A549 (cell line): ENCODE data around the gene NLRC3. TPM values are rescaled to one million over a fixed set of nuclear protein-coding genes. Genes with fewer than 3 reads are reported as not detected.

ENCODE experiments used
- ATAC-seq, 2 experiments: fragments of 200-7000 bp in 1 of 2; fragments of >200 bp in 1 of 2; cut with Nextera tagmentation in 1 of 2; cut with Tn5 transposase in 1 of 2; 3 replicates each; pipeline versions ENCODE4 v1.8.0 to v1.9.1; 2018 to 2020; ENCODE audit warnings: mild to moderate bottlenecking in 1 of 2, moderate library complexity in 1 of 2
- CTCF ChIA-PET: fragments of 300-600 bp; sonication (Branson Sonifier 250); formaldehyde crosslinking; extraction: SDS; loops from one replicate; lab custom pipeline; 2021; ENCODE audit warnings: antibody characterized with exemption, inconsistent platforms; lab: Yijun Ruan, JAX
- POLR2A ChIA-PET: fragments of 350-600 bp; formaldehyde crosslinking; extraction: SDS; loops from one replicate; lab custom pipeline; 2021; ENCODE audit warnings: antibody characterized with exemption, inconsistent platforms; lab: Yijun Ruan, JAX
- DNase-seq, 2 experiments: peaks; one replicate each; pipeline versions ENCODE4 v3.0.0 to v3.0.0-alpha.2; 2011 to 2016; ENCODE audit warnings: low read depth in 1 of 2, low spot score in 1 of 2
- FAIRE-seq: peaks from 2 replicates; lab custom pipeline; 2011; peaks lifted over from hg19 to GRCh38; lab: Jason Lieb, UNC
- H3K27ac ChIP-seq, 2 experiments: fragments of >200 bp; sonication (Bioruptor Twin); formaldehyde crosslinking; 3 replicates each; pipeline ENCODE4 v1.5.1; 2016 to 2017
- H3K4me1 ChIP-seq: fragments of >200 bp; sonication (Bioruptor Twin); formaldehyde crosslinking; 3 replicates; pipeline ENCODE4 v1.6.1; 2016
- H3K4me2 ChIP-seq: fragments of >200 bp; sonication (Bioruptor Twin); formaldehyde crosslinking; 3 replicates; pipeline ENCODE4 v1.6.1; 2016
- H3K4me3 ChIP-seq: fragments of >200 bp; sonication (Bioruptor Twin); formaldehyde crosslinking; 3 replicates; pipeline ENCODE4 v1.5.1; 2016
- H3K9me3 ChIP-seq: fragments of >200 bp; sonication (Bioruptor Twin); formaldehyde crosslinking; 3 replicates; pipeline ENCODE4 v1.6.1; 2016
- ATOH8 ChIP-seq: fragments of 250-450 bp; sonication (Bioruptor Pico); IDR thresholded peaks from 2 replicates; pipeline ENCODE4 v1.5.0; 2020; ENCODE audit warnings: low read depth, mild to moderate bottlenecking, moderate library complexity
- BCL3 ChIP-seq: fragments of >200 bp; sonication (Bioruptor Twin); formaldehyde crosslinking; IDR thresholded peaks from 3 replicates; pipeline ENCODE4 v1.6.1; 2016
- CEBPB ChIP-seq, 2 experiments: fragments of >200 bp in 1 of 2; sonication (Bioruptor Twin) in 1 of 2; formaldehyde crosslinking in 1 of 2; IDR thresholded peaks; 2 replicates each; pipeline ENCODE4 v1.6.1; 2012 to 2016
- CHD4 ChIP-seq: fragments of 200-600 bp; sonication (generic); IDR thresholded peaks from 2 replicates; pipeline ENCODE4 v1.6.1; 2016; ENCODE audit warnings: antibody characterized with exemption, mild to moderate bottlenecking, borderline replicate concordance
- EHF ChIP-seq: fragments of 250-450 bp; sonication (Bioruptor Pico); IDR thresholded peaks from 2 replicates; pipeline ENCODE4 v1.5.0; 2020; ENCODE audit warnings: mild to moderate bottlenecking
- EP300 ChIP-seq, 2 experiments: fragments of >200 bp; sonication (Bioruptor Twin); formaldehyde crosslinking; IDR thresholded peaks; 2 replicates in 1 of 2; 3 replicates in 1 of 2; pipeline ENCODE4 v1.6.1; 2016 to 2017
- FOSB ChIP-seq: fragments of 250-450 bp; sonication (Bioruptor Pico); IDR thresholded peaks from 2 replicates; pipeline ENCODE4 v1.5.0; 2020; ENCODE audit warnings: mild to moderate bottlenecking, moderate library complexity
- FOXS1 ChIP-seq: fragments of 250-450 bp; sonication (Bioruptor Pico); IDR thresholded peaks from 2 replicates; pipeline ENCODE4 v1.5.0; 2020; ENCODE audit warnings: mild to moderate bottlenecking, moderate library complexity
- GATA3 ChIP-seq: IDR thresholded peaks from 2 replicates; pipeline ENCODE4 v1.6.1; 2012; ENCODE audit warnings: borderline replicate concordance
- HOXA7 ChIP-seq: fragments of 250-450 bp; sonication (Bioruptor Pico); IDR thresholded peaks from 2 replicates; pipeline ENCODE4 v1.5.0; 2020; ENCODE audit warnings: mild to moderate bottlenecking, moderate library complexity
- HOXB13 ChIP-seq: fragments of 250-450 bp; sonication (Bioruptor Pico); IDR thresholded peaks from 2 replicates; pipeline ENCODE4 v1.5.0; 2020; ENCODE audit warnings: low read depth, mild to moderate bottlenecking, moderate library complexity
- HOXB5 ChIP-seq: fragments of 250-450 bp; sonication (Bioruptor Pico); IDR thresholded peaks from 2 replicates; pipeline ENCODE4 v1.5.0; 2020; ENCODE audit warnings: mild to moderate bottlenecking, moderate library complexity
- JUN ChIP-seq, 2 experiments: fragments of >200 bp; sonication (Bioruptor Twin); formaldehyde crosslinking; IDR thresholded peaks; 2 replicates in 1 of 2; 3 replicates in 1 of 2; pipeline ENCODE4 v1.6.1; 2016 to 2017
- JUNB ChIP-seq: fragments of >200 bp; sonication (Bioruptor Twin); formaldehyde crosslinking; IDR thresholded peaks from 2 replicates; pipeline ENCODE4 v1.6.1; 2016
- KDM1A ChIP-seq: fragments of 200-600 bp; sonication (generic); IDR thresholded peaks from 2 replicates; pipeline ENCODE4 v1.6.1; 2016; ENCODE audit warnings: low read depth, mild to moderate bottlenecking
- MAZ ChIP-seq: fragments of 150-350 bp; IDR thresholded peaks from 2 replicates; pipeline ENCODE4 v1.6.1; 2014; ENCODE audit warnings: antibody characterized with exemption, low read depth, low read length, borderline replicate concordance
- NFE2L2 ChIP-seq: fragments of 150-350 bp; conservative IDR thresholded peaks from 2 replicates; pipeline ENCODE4 v1.6.1; 2014; ENCODE audit warnings: low read length
- NPAS2 ChIP-seq: fragments of 250-450 bp; sonication (Bioruptor Pico); IDR thresholded peaks from 2 replicates; pipeline ENCODE4 v1.8.0; 2022; ENCODE audit warnings: mild to moderate bottlenecking, moderate library complexity, borderline replicate concordance
- PBX3 ChIP-seq: IDR thresholded peaks from 2 replicates; pipeline ENCODE4 v1.6.1; 2012
- PHF8 ChIP-seq: fragments of 200-600 bp; sonication (generic); IDR thresholded peaks from 2 replicates; pipeline ENCODE4 v1.6.1; 2016; ENCODE audit warnings: low read depth, mild to moderate bottlenecking, antibody characterized with exemption, moderate library complexity, borderline replicate concordance
- POLR2A ChIP-seq: IDR thresholded peaks from 2 replicates; pipeline ENCODE4 v1.6.1; 2012; ENCODE audit warnings: mild to moderate bottlenecking, low read length
- POLR2AphosphoS2 ChIP-seq: conservative IDR thresholded peaks from 2 replicates; pipeline ENCODE4 v1.6.1; 2012; ENCODE audit warnings: low read length, improper control_type of control experiment, inconsistent platforms
- REST ChIP-seq: fragments of 200-600 bp; sonication (generic); IDR thresholded peaks from 2 replicates; pipeline ENCODE4 v1.6.1; 2016; ENCODE audit warnings: antibody characterized with exemption, mild to moderate bottlenecking, moderate library complexity
- USF2 ChIP-seq: fragments of 450-650 bp; IDR thresholded peaks from 2 replicates; pipeline ENCODE4 v1.6.1; 2014; ENCODE audit warnings: antibody characterized with exemption
- WGBS: methylation state at CpG from one replicate; pipeline ENCODE4 v1.1.6; 2017; ENCODE audit errors: missing lambda C conversion rate; 5-methylcytosine and 5-hydroxymethylcytosine counted together
- polyA plus RNA-seq, 4 experiments: library from polyadenylated mRNA; depleted of rRNA in 3 of 4; stranded (reverse); fragments of >200 nt; fragmentation: RNase III in 1 of 4; extraction: RNeasy Plus Mini Kit Qiagen cat#74134 plus additional on column Dnase treatment in 1 of 4; gene quantifications; 2 replicates in 3 of 4; 3 replicates in 1 of 4; pipeline ENCODE4 v1.2.3, GENCODE V29; 2011 to 2017

Gene NLRC3
- polyA plus RNA-seq, 2 of the 4 experiments (the other 2 are of a cell fraction) = 0.04 TPM; not detected in 1

- FAIRE-seq = no peak
- WGBS = under 1% methylated on average over 29 of the region's 86 CpGs
- POLR2A ChIA-PET = interaction anchor here (1.2 kb wide), 1 partner anchor 15 kb away, joined by 4 read pairs; no protein-coding TSS in a partner anchor
- peak within 1 kb of the TSS; percentile 90 for H3K4me3 ChIP-seq
- peak; percentile 89 to 98 for DNase-seq
- CTCF ChIA-PET = interaction anchor here (0.8 kb wide), 1 partner anchor 79 kb away, joined by 3 read pairs; no protein-coding TSS in a partner anchor
- H3K9me3 ChIP-seq = no peaks in the 10 kb centered on the region
- peak; percentile 94 to 97 for ATAC-seq
- no peak for TF ChIP-seq USF2
- no peak for TF ChIP-seq JUNB
- peak; percentile 43; the same call in 1 of the 2 replicates for TF ChIP-seq PHF8
- TF ChIP-seq HOXA7 (CRISPR knock-in tag) = no peak
- no peak for TF ChIP-seq REST
- no peak for TF ChIP-seq EP300 (IDR thresholded peaks at IDR 0.05)
- TF ChIP-seq POLR2A = peak; percentile 71
- TF ChIP-seq POLR2AphosphoS2 = no peak
- no peak for TF ChIP-seq MAZ
- TF ChIP-seq HOXB5 (CRISPR knock-in tag) = no peak
- 0 out of 2 replicates have a peak, but pooled peaks have one; percentile 6 for TF ChIP-seq GATA3
- TF ChIP-seq KDM1A = no peak; the same call in 1 of the 2 replicates
- no peak for TF ChIP-seq NFE2L2
- no peak for TF ChIP-seq HOXB13 (CRISPR knock-in tag)
- TF ChIP-seq JUN (IDR thresholded peaks at IDR 0.05) = peak in 1 of 2 experiments; percentile 41; a peak in 2 of 5 replicates
- TF ChIP-seq CHD4 = no peak
- TF ChIP-seq, all 56 proteins: peak for 4
- H3K4me2 ChIP-seq = peak within 1 kb of the TSS; percentile 84
- peak within 1 kb of the TSS; percentile 88 to 96 for H3K27ac ChIP-seq
- peaks cover 14% of the 10 kb centered on the region for H3K4me1 ChIP-seq
These were observed 34.2 kb upstream of the NLRC3 start, which contains the start of gene SLX4 for GRCh38 chr16:3611146-3611975. Gene SLX4, minus strand, starts transcription at chr16:3611606. Its CDS starts 2,642 bp downstream, at chr16:3608964.

GRCh38 chr16:3610698-3611145 is 33.5 kb upstream of the NLRC3 start:
- CTCF ChIA-PET = no interaction called here
- POLR2A ChIA-PET = no interaction called here
- H3K27ac ChIP-seq = peak overlapping the region; percentile 88 to 96
- FAIRE-seq (no peak), DNase-seq (no peak), ATAC-seq (peak in 1 of 2 experiments; percentile 35; a peak in 3 of 6 replicates)
- peaks cover 14% of the 10 kb centered on the region for H3K4me1 ChIP-seq
- H3K4me2 ChIP-seq = peak overlapping the region; percentile 84
- H3K4me3 ChIP-seq = peak overlapping the region; percentile 90
- TF ChIP-seq PBX3 = no peak
- no peak for TF ChIP-seq BCL3
- no peak for TF ChIP-seq EHF (CRISPR knock-in tag)
- no peak for TF ChIP-seq FOSB (CRISPR knock-in tag)
- TF ChIP-seq POLR2A = no peak
- TF ChIP-seq CEBPB (IDR thresholded peaks at IDR 0.05) = no peak
- TF ChIP-seq FOXS1 (CRISPR knock-in tag) = no peak
- no peak for TF ChIP-seq NPAS2 (CRISPR knock-in tag)
- TF ChIP-seq ATOH8 = no peak
- 12% methylated on average over 10 of the region's 10 CpGs for WGBS
- no peaks in the 10 kb centered on the region for H3K9me3 ChIP-seq
